Tibial nerve (tissue), 4 donors: ENCODE measurements around the gene CEP78.

Experiments used
- EP300 ChIP-seq, 2 donors: sonication (generic); formaldehyde crosslinking; IDR thresholded peaks; one replicate each; pipeline ENCODE4 v1.6.1; 2017; ENCODE audit warnings: antibody characterized with exemption in 2 of 2, mild to moderate bottlenecking in 1 of 2
- POLR2A ChIP-seq, 2 donors: fragments of 450-650 bp; IDR thresholded peaks; one replicate each; pipeline ENCODE4 v1.6.1; 2017; ENCODE audit warnings: antibody characterized with exemption in 2 of 2, mild to moderate bottlenecking in 2 of 2, moderate library complexity in 2 of 2
- TF ChIP-seq, protein P1 (sequence below), 5 experiments: fragments of 200-600 bp in 3 of 5; fragments of 450-650 bp in 2 of 5; sonication (generic) in 3 of 5; IDR thresholded peaks; one replicate each; pipeline ENCODE4 v1.5.1; 2016 to 2019; ENCODE audit warnings: antibody characterized with exemption in 5 of 5, mild to moderate bottlenecking in 3 of 5, moderate library complexity in 2 of 5

DNA sequence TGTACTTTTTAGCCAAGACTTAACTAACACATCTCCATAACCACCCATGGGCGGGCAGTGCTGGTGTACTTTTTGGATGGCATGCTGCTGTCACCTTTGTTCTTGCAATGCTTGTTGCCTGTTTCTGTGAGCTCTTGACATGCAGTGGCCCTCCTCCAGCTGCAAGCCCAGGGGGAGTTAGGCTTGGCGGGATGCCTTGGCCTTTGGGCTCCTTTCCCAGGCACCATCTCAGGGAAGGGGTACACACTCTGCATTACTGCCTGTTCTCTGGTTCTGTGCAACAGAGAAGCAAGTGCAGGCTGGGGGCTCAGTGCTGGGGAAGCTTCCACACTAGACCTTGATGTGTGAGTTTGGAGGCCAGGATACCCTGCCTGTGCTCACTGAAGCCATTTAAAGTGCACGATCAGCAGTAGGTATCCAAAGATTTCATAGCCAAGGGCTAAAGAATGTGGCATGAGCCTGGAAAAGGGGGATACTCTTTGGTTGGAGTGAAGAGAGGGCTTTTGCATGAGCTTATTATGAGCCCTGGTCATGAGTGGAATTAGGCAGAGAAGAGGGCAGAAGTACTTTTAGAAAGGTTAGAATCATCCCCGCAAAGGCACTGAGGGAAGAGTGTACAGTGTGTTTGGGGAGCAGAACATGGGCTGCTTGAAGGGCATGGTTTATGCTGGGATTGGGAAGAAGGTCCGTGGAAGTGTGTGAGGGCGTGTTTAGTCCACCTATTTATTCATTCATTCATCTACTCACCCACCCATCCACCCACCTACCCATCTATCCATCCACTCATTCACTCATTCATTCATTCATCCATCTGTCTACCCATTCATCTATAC lies 83.5 kb downstream of the CEP78 start:
- TF ChIP-seq, protein P1, sequence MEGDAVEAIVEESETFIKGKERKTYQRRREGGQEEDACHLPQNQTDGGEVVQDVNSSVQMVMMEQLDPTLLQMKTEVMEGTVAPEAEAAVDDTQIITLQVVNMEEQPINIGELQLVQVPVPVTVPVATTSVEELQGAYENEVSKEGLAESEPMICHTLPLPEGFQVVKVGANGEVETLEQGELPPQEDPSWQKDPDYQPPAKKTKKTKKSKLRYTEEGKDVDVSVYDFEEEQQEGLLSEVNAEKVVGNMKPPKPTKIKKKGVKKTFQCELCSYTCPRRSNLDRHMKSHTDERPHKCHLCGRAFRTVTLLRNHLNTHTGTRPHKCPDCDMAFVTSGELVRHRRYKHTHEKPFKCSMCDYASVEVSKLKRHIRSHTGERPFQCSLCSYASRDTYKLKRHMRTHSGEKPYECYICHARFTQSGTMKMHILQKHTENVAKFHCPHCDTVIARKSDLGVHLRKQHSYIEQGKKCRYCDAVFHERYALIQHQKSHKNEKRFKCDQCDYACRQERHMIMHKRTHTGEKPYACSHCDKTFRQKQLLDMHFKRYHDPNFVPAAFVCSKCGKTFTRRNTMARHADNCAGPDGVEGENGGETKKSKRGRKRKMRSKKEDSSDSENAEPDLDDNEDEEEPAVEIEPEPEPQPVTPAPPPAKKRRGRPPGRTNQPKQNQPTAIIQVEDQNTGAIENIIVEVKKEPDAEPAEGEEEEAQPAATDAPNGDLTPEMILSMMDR (IDR thresholded peaks at IDR 0.05): no peak
- TF ChIP-seq POLR2A (IDR thresholded peaks at IDR 0.05) (no peak), EP300 (IDR thresholded peaks at IDR 0.05) (no peak)
